ENCODE data around the gene NDUFB8.

DNA sequence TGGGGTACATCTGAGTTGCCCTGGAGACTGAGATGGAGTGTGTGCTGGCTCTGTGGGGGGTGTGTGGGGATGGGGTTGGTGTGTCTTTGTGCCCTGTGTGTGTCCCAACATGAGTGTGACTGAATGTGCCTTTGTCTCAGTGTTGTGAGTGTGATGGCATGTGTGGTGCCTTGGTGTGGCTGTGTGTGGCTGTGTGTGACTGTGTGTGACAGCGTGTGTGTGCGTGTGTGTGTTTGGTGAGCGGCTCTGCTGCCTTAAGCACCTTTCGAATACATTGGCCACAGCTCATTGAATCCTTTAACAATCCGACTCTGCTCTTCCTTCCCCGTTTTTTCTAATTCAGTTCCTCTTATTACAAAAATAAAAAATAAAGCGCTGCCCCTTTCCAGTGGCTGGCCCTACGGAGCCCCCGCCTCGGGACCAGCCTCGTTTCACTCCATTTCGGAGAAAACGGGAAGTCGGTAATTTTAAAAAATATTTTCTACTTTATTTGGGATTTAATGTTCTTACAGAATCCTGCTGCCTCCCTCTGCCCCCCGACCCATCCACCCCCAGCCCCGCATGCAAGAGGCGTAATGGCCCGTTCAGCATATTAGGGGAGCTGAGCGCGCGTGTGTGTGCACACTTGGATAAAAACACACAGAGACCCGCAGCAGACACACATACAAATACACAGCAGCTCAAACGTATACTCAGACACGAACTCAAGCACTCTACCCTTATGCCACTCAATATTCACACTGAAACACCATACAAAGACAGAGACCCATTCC, 41.6 kb upstream of the NDUFB8 start:
- TF ChIP-seq, protein P1, sequence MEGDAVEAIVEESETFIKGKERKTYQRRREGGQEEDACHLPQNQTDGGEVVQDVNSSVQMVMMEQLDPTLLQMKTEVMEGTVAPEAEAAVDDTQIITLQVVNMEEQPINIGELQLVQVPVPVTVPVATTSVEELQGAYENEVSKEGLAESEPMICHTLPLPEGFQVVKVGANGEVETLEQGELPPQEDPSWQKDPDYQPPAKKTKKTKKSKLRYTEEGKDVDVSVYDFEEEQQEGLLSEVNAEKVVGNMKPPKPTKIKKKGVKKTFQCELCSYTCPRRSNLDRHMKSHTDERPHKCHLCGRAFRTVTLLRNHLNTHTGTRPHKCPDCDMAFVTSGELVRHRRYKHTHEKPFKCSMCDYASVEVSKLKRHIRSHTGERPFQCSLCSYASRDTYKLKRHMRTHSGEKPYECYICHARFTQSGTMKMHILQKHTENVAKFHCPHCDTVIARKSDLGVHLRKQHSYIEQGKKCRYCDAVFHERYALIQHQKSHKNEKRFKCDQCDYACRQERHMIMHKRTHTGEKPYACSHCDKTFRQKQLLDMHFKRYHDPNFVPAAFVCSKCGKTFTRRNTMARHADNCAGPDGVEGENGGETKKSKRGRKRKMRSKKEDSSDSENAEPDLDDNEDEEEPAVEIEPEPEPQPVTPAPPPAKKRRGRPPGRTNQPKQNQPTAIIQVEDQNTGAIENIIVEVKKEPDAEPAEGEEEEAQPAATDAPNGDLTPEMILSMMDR (IDR thresholded peaks at IDR 0.05), result no peak
- TF ChIP-seq POLR2A (IDR thresholded peaks at IDR 0.05), result no peak
